Right lung (tissue), 5 donors: ENCODE data around the gene TMCC3. TPM values are rescaled to one million over a fixed set of nuclear protein-coding genes. Genes with fewer than 3 reads are reported as not detected.
A peak's percentile ranks its signal among the peaks of the same experiment; 100 is the strongest.

Experiments
- DNase-seq, 2 donors: peaks; one replicate each; pipeline ENCODE4 v3.0.0-alpha.2; 2013
- polyA plus RNA-seq, 5 donors: library from polyadenylated mRNA; unstranded; fragments of 120-200 nt; gene quantifications; one replicate each; pipeline versions ENCODE4 v1.2.1 to v1.2.3, GENCODE V29; 2013; ENCODE audit warnings: inconsistent platforms in 1 of 5, low replicate concordance in 1 of 5; ENCODE audit not compliant: insufficient read length in 5 of 5, insufficient read depth in 1 of 5

Gene TMCC3
- polyA plus RNA-seq, 5 donors: 4.7 to 8.3 (median 6.0) TPM

GRCh38 chr12:94674051-94674451 is 23.7 kb upstream of the TMCC3 start:
- no peak for DNase-seq

DNA sequence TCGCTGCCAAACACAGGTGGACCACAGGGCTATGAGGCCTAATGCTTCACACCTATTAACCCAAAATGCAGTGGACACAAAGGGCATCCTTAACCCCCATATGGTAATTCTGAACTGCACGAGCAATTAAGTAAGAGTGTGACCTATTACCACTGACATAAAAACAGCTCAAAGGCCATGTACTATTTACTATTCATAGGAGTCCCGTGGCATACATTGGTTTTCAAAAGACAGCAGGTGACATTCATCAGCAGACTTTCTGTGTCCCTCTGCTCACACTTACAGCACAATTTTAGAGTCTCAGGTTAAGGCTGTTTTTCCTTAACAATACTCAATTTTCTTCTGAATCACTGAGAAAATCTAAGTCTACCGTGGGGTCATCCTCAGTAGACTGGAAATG is 23.1 kb upstream of the TMCC3 start:
- no peak for DNase-seq

GRCh38 chr12:94671917-94672316 is 21.6 kb upstream of the TMCC3 start:
- no peak for DNase-seq

GRCh38 chr12:94670898-94671297 is 20.5 kb upstream of the TMCC3 start:
- DNase-seq: no peak

- no peak for DNase-seq
These were observed 19.7 kb upstream of the TMCC3 start for GRCh38 chr12:94670075-94670474.

- no peak for DNase-seq
These were observed 16.7 kb upstream of the TMCC3 start for GRCh38 chr12:94667031-94667540.

DNA sequence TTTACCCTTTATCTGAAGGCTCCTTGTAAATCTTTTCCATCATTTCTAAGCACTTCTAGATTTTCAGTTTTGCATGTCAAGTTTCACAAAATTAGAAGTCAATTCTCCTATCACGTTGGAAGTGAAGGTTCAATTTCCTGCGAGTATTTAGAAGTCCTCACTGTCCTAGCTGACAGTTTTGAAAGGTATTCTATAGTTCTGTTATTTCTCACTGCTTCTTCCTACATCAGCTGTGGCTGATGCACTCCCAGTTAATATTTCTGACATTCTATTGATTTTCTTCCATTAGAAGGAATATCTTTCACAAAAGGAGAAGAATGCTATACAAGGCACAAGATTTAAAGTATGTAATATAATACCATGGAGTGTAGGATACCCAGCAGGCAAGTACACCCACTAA is 15.8 kb upstream of the TMCC3 start:
- DNase-seq: no peak

DNA sequence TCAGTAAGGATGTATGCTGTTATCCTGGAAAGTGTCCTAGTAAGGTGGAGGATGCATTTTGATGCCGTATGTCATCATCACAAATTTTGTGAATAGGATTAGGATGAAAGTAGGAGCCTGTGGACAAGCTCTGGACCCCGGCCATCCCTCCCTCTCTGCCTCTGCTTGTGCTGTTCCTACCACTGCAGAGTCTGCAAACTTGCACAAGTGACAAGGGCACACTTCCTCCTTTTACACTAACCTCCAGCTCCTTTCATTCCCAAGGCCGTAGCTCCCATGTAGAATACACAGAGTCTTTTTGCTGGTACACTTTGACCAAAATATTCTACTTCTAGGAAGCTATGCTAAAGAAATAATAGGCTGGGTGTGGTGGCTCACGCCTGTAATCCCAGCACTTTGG is 13.3 kb upstream of the TMCC3 start:
- DNase-seq: no peak

DNA sequence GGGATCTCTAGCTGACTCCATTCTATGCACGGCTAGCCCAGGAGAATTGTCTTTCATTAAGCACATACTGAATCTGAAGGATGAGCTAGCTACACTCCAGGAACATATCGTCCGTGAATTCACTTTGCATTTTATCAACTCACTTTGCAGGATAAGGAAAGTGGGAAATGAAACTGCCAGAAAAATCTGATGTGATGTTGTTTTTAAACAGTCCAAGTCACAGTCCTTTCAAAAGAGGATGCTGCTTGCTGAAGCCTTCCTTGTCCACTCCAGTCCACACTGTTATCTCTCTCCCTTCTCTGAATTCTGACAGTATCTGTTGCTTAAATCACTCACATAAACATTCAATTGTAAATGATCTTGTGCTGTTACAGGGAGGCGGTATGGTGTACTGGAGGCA is 12.7 kb upstream of the TMCC3 start:
- no peak for DNase-seq

GRCh38 chr12:94660436-94660835 is 10.1 kb upstream of the TMCC3 start:
- no peak for DNase-seq

DNA sequence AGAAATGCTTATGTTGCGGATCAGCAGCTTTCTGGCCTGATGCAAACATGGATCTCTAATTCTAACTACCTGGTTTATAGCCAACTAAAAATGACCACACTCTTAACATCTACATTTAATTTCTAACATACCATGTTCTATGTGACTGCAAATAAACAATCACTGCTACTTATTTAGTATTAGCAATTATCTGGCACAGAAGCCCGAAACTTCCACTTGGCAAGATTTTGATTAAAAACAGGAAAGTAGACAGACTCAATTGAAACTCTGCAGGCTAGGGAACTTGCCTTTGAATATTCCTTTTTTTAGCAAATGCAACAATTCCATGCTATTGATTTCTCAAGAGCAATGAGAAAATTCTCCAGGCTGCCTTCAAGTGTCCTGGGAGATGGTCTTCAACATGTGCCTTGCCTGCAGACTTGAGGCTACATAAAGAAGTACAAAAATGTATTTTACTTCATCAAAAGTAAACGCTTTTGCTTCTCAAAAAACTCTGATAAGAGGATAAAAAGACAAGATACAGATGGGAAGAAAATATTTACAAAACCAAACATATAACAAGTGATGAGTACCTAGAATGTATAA is 9.1 kb upstream of the TMCC3 start:
- DNase-seq: no peak

DNA sequence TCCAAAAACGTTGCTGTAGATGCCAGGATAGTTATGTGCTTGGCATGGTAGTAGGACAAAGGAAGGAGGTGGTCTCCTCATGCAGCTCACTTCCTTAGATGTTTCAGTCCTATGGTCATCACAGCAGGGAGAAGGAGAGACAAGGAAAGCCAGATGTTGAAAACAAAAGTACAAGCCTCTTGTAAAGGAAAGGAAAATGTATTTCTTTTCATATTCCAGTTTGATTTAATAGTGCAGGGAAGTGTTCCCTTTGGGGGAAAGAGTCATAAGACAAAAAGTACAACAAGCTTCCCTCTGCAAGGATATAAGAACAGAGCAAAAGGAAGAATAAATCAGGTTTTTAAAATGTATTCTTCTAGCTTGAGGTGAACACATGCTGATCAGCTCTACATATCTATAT is 8.6 kb upstream of the TMCC3 start:
- DNase-seq: no peak

DNA sequence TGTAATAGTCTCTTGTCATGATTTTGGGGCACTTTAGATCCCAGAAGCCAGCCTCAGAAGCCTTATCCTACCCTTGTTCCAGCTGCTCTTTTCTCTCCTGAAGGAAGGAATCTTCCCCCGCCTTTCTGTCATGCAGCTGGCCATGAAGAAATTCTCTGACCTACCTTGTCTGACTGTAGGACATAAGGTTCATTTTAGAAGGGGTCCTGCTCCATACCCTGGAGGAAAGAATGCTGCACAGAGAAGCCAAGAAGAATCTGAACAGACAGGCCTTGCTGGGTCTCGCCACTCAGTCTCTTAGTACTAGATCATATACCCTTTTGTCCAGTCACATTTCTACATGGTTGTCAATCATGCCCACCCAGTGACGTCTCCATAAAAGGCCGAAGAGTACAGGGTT is 6.2 kb upstream of the TMCC3 start:
- DNase-seq: no peak

GRCh38 chr12:94649349-94650142 is 811 bp downstream of the TMCC3 start:
- DNase-seq: peak; percentile 38 to 41

DNA sequence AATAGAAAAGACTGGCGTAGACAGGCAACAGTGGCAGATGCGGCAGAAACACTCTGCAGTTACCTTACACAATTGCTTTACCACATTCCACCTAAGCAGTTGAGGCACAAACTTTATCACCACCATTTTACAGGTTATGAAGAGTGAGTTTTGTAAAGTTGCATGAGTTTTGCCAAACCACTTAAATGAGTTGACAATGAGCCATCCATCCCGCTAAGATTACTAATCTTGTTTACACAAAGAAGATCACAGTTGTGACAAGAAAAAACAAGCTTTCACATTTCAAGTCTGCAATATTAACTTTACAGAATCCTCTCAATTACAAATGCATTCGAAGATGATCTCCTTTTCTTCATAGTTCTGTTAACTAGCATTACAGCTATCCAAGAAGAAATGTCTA is 1.8 kb downstream of the TMCC3 start:
- no peak for DNase-seq

GRCh38 chr12:94644141-94644979 is 6.0 kb downstream of the TMCC3 start:
- DNase-seq: no peak

GRCh38 chr12:94643606-94644005 is 6.8 kb downstream of the TMCC3 start:
- no peak for DNase-seq

DNA sequence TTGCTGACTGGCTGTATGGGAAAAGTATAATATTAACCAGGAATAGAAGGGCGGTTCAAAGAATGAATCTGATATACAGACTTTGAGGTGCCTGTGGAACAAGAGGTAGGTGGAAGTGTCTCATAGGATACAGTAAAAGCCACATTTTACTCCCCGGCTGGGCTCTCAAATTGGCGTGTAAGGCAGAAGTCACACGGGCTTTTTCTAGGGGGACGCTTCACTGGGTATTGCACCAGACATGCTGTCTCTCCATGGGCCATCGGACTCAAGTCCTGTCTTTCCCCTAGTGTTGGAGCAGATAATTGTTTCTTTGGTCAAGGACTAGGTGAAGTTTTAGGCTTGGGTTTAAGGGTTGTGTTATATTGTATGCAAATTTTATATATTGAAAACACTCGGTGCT is 9.1 kb downstream of the TMCC3 start:
- no peak for DNase-seq

DNA sequence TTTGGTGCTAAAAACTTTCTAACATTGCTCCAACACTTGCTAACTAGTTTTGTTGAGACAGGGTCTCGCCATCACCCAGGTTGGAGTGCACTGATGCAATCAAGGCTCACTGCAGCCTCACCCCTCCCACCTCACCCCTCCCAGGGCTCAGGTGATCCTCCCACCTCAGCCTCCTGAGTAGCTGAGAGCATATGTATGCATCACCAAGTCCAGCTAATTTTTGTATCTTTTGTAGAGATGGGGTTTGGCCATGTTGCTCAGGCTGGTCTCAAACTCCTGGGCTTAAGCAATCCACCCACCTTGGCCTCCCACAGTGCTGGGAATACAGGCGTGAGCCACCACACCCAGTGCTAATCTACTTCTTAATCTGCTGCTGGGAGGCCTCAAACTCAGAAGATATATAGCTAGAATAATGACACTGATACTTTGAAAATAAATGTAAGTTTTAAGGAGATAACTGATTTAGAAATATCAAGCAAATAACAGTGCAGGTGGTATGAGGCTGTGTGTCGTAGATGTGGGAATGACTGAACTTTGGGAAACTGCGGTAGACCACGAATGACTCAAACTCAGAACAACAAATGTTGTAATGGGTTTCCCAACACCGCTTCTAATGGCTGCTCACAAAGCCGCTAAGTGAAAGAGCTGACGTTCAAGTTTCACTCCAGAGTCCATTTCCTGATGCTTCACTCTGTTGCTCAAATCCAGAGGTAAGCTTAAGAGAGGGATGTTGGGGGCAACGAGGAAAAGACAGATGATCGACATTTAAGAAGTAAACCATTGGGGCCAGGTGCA is 10.0 kb downstream of the TMCC3 start:
- DNase-seq: no peak

GRCh38 chr12:94638521-94638920 is 11.8 kb downstream of the TMCC3 start:
- DNase-seq: no peak

GRCh38 chr12:94637390-94638113 is 12.8 kb downstream of the TMCC3 start:
- DNase-seq: no peak
